A549 treated with CpdA at 1 μM for 4 hours (cell line): ENCODE measurements around the gene TMEM35B. TPM values are rescaled to one million over a fixed set of nuclear protein-coding genes. Genes with fewer than 3 reads are reported as not detected.

Experiments
- total RNA-seq: library from RNA; stranded (reverse); fragments of 200-300 nt; extraction: Qiagen RNA extraction; gene quantifications from 5 replicates; pipeline ENCODE4 v1.2.3, GENCODE V29; 2022; ENCODE audit warnings: low read depth

Gene TMEM35B
- 14.5 to 19.9 TPM (median 16.7 TPM) in 5 replicates for total RNA-seq

GRCh38 chr1:34984793-34985608 lies at the start of gene TMEM35B:
TSS of gene TMEM35B (minus strand) at chr1:34985347. CDS start at chr1:34985305, 42 bp downstream.

Other genes starting within 250 kb of the TMEM35B start
- gene GJB5, start 230.3 kb downstream of the TMEM35B start, total RNA-seq = 0.03 to 0.13 TPM (median 0.09 TPM) in 3 of 5 replicates, not detected in the others
- gene GJB4, start 225.6 kb downstream of the TMEM35B start, total RNA-seq = 0.07 to 0.15 TPM (median 0.12 TPM) in 4 of 5 replicates, not detected in the other
- 3.3 to 8.0 TPM (median 5.1 TPM) in 5 replicates for gene GJB3, start 204.1 kb downstream of the TMEM35B start, total RNA-seq
- not detected in 5 replicates for gene GJA4, start 192.3 kb downstream of the TMEM35B start, total RNA-seq
- gene SMIM12, start 125.6 kb downstream of the TMEM35B start, total RNA-seq = 33.7 to 59.6 TPM (median 54.0 TPM) in 5 replicates
- 0.09 to 0.34 TPM (median 0.27 TPM) in 5 replicates for gene DLGAP3, start 55.7 kb downstream of the TMEM35B start, total RNA-seq
- 4.3 to 4.9 TPM (median 4.6 TPM) in 5 replicates for gene ZMYM6, start 46.6 kb upstream of the TMEM35B start, total RNA-seq
- 5.5 to 8.5 TPM (median 5.8 TPM) in 5 replicates for gene ZMYM1, start 94.0 kb upstream of the TMEM35B start, total RNA-seq
- 191 to 316 TPM (median 215 TPM) in 5 replicates for gene SFPQ, start 207.8 kb upstream of the TMEM35B start, total RNA-seq